ENCODE data around the gene NDUFA11.

NDUFA11 gene

GRCh38 chr19:5893907-5894703, 9.5 kb downstream of the NDUFA11 start:
- no peak for TF ChIP-seq CTCF (IDR thresholded peaks at IDR 0.05; ENCODE audit: low read depth, low read length)
- Histone ChIP-seq H3K9me3 (ENCODE audit: severe bottlenecking) (no peaks in the 10 kb centered on the region), H3K27me3 (ENCODE audit: insufficient read depth, low read depth, severe bottlenecking) (no peaks in the 10 kb centered on the region), H3K36me3 (peaks cover 22% of the 10 kb centered on the region), H3K4me3 (ENCODE audit: low read depth, low read length) (no peak overlapping the region), H3K27ac (no peak overlapping the region)
- DNase-seq: no peak

- Histone ChIP-seq H3K27me3 (ENCODE audit: insufficient read depth, low read depth, severe bottlenecking) (no peaks in the 10 kb centered on the region), H3K27ac (no peak overlapping the region), H3K9me3 (ENCODE audit: severe bottlenecking) (no peaks in the 10 kb centered on the region), H3K4me3 (ENCODE audit: low read depth, low read length) (no peak overlapping the region), H3K36me3 (peaks cover 22% of the 10 kb centered on the region)
- no peak for TF ChIP-seq CTCF (IDR thresholded peaks at IDR 0.05; ENCODE audit: low read depth, low read length)
- no peak for DNase-seq
These were observed 10.2 kb downstream of the NDUFA11 start for GRCh38 chr19:5893296-5893903.

- no peak for TF ChIP-seq CTCF (IDR thresholded peaks at IDR 0.05; ENCODE audit: low read depth, low read length)
- peaks cover 22% of the 10 kb centered on the region for H3K36me3 ChIP-seq
- no peak for DNase-seq
These were observed 10.8 kb downstream of the NDUFA11 start for GRCh38 chr19:5892772-5893275.

DNA sequence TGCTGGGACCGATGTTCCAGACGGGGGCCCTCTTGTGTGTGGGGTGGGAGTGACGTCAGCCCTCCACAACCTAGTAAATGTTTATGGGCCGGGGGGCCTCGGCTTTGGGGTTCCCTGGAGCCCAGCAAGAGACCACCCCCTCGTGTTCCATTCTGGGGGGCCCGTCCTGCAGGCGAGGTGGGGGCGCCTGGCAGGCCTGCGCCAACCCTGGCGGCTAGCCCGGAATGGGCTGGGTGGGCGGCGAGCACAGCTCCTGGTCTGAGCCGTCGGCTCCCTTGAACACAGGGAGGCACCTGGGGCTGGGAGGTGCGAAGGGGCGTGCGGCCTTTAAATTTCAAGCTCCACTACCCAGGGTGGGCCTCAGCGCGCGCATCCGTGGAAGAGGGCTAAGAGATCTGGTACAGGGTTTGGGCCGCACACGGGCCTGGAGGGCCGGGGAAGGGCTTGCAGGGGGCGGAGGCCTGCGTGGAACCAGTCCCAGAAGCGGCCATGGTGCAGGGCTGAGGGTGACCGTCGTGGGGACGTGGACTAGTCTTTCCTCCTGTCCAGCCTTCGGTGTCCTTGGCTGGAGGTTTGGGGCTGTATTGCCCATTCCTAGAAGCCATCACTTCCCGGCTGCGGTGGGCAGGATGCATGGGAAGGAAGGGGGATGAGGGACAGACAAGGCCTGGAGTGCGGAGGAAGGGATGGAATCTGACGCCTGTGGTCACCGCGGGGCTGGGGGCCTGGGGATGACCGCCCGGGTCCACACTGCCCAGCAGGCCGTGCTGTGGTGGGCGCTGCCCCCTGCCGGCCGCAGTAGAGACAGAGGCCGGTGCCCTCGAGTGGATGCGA, 11.4 kb downstream of the NDUFA11 start:
- H3K9me3 ChIP-seq (ENCODE audit: severe bottlenecking): no peaks in the 10 kb centered on the region
- H3K27ac ChIP-seq: no peak overlapping the region; the same call in 1 of the 2 replicates
- no peaks in the 10 kb centered on the region for H3K27me3 ChIP-seq (ENCODE audit: insufficient read depth, low read depth, severe bottlenecking)
- H3K36me3 ChIP-seq: peaks cover 22% of the 10 kb centered on the region
- TF ChIP-seq CTCF (IDR thresholded peaks at IDR 0.05; ENCODE audit: low read depth, low read length): peak; percentile 95
- DNase-seq: peak; percentile 70
- H3K4me3 ChIP-seq (ENCODE audit: low read depth, low read length): no peak overlapping the region

More at GRCh38 chr19:5892772-5893275, 10.8 kb downstream of the NDUFA11 start:
- no peak overlapping the region for H3K27ac ChIP-seq
- no peaks in the 10 kb centered on the region for H3K9me3 ChIP-seq (ENCODE audit: severe bottlenecking)
- no peaks in the 10 kb centered on the region for H3K27me3 ChIP-seq (ENCODE audit: insufficient read depth, low read depth, severe bottlenecking)
- no peak overlapping the region for H3K4me3 ChIP-seq (ENCODE audit: low read depth, low read length)

- H3K27me3 ChIP-seq (ENCODE audit: insufficient read depth, low read depth, severe bottlenecking): no peaks in the 10 kb centered on the region
- H3K27ac ChIP-seq: no peak overlapping the region
- H3K36me3 ChIP-seq: peaks cover 20% of the 10 kb centered on the region
- no peak overlapping the region for H3K4me3 ChIP-seq (ENCODE audit: low read depth, low read length)
- DNase-seq: no peak
- no peak for TF ChIP-seq CTCF (IDR thresholded peaks at IDR 0.05; ENCODE audit: low read depth, low read length)
- H3K9me3 ChIP-seq (ENCODE audit: severe bottlenecking): no peaks in the 10 kb centered on the region
These were observed 12.0 kb downstream of the NDUFA11 start for GRCh38 chr19:5891572-5891937.
